Erythroblast (primary cell): ENCODE results near the gene TRIM27.
"Not testable (repeated sequence)": the region's sequence is repeated elsewhere in the genome, so short reads cannot be mapped to it uniquely, and the experiment has no call there.

Source experiments
- GATA1 ChIP-seq: IDR thresholded peaks from 2 replicates; pipeline ENCODE4 v1.6.1; 2011; ENCODE audit warnings: low read depth, mild to moderate bottlenecking, control low read depth, low read length, moderate library complexity
- POLR2A ChIP-seq: IDR thresholded peaks from 2 replicates; pipeline ENCODE4 v1.6.1; 2011; ENCODE audit warnings: mild to moderate bottlenecking, low read length

DNA sequence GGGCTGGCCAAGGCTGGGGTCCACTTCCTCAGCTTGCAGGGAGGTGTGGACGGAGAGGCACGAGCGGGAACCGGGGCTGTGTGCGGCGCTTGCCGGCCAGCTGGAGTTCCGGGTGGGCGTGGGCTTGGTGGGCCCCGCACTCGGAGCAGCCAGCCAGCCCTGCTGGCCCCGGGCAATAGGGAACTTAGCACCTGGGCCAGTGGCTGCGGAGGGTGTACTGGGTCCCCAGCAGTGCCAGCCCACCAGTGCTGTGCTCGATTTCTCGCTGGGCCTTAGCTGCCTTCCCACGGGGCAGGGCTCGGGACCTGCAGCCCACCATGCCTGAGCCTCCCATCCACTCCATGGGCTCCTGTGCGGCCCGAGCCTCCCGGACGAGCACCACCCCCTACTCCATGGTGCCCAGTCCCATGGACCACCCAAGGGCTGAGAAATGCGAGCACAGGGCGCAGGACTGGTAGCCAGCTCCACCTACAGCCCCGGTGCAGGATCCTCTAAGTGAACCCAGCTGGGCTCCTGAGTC is 34.1 kb upstream of the TRIM27 start:
- TF ChIP-seq POLR2A, GATA1: not testable (repeated sequence)
